HepG2 (cell line): Measurements from ENCODE around the gene KMT2A. TPM values are rescaled to one million over a fixed set of nuclear protein-coding genes. Genes with fewer than 3 reads are reported as not detected.

Experiments used
- ASH2L ChIP-seq: fragments of 300-600, 200-600 bp; sonication (generic); IDR thresholded peaks from 2 replicates; pipeline ENCODE4 v1.7.0; 2017; ENCODE audit warnings: low read depth, mild to moderate bottlenecking, moderate library complexity, mixed read lengths, low read length; ENCODE audit not compliant: insufficient read length
- KAT2B ChIP-seq: fragments of 150-350 bp; IDR thresholded peaks from 2 replicates; pipeline ENCODE4 v1.6.1; 2014; ENCODE audit warnings: low read depth, low read length, borderline replicate concordance
- KDM2A ChIP-seq: sonication (generic); formaldehyde crosslinking; IDR thresholded peaks from 2 replicates; pipeline ENCODE4 v1.4.0; 2020; ENCODE audit warnings: low read depth, missing genetic modification reagents, borderline replicate concordance
- SCMH1 ChIP-seq: sonication (generic); formaldehyde crosslinking; IDR thresholded peaks from 2 replicates; pipeline ENCODE4 v1.9.0; 2021; ENCODE audit warnings: missing genetic modification reagents, mild to moderate bottlenecking, borderline replicate concordance
- TFAP4 ChIP-seq: sonication (generic); IDR thresholded peaks from 2 replicates; pipeline ENCODE4 v1.6.1; 2016; ENCODE audit warnings: low read depth, borderline replicate concordance
- TGIF2 ChIP-seq: IDR thresholded peaks from 2 replicates; pipeline ENCODE4 v1.6.1; 2016; ENCODE audit warnings: control low read depth, missing compliant biosample characterization
- TIGD3 ChIP-seq: sonication (generic); formaldehyde crosslinking; IDR thresholded peaks from 2 replicates; pipeline ENCODE4 v1.5.1; 2020; ENCODE audit warnings: mild to moderate bottlenecking, missing genetic modification reagents, borderline replicate concordance
- XBP1 ChIP-seq: sonication (generic); formaldehyde crosslinking; IDR thresholded peaks from 2 replicates; pipeline ENCODE4 v1.5.0; 2020; ENCODE audit warnings: missing genetic modification reagents
- ZNF138 ChIP-seq: sonication (generic); formaldehyde crosslinking; IDR thresholded peaks from 2 replicates; pipeline ENCODE4 v1.5.0; 2020; ENCODE audit warnings: mild to moderate bottlenecking, low read depth, missing genetic modification reagents
- ZNF430 ChIP-seq: sonication (generic); formaldehyde crosslinking; IDR thresholded peaks from 2 replicates; pipeline ENCODE4 v1.9.0; 2021; ENCODE audit warnings: mild to moderate bottlenecking, missing genetic modification reagents
- ZNF558 ChIP-seq: sonication (generic); formaldehyde crosslinking; IDR thresholded peaks from 2 replicates; pipeline ENCODE4 v1.9.0; 2022; ENCODE audit warnings: mild to moderate bottlenecking, missing genetic modification reagents, borderline replicate concordance
- ZNF883 ChIP-seq: sonication (generic); formaldehyde crosslinking; IDR thresholded peaks from 2 replicates; pipeline ENCODE4 v1.5.1; 2020; ENCODE audit warnings: mild to moderate bottlenecking, missing genetic modification reagents; ENCODE audit errors: not compliant biosample characterization
- polyA plus RNA-seq, 8 experiments: library from polyadenylated mRNA; depleted of rRNA in 3 of 8; stranded (reverse) in 7 of 8; unstranded in 1 of 8; fragments of >200 nt; fragmentation: Illumina TruSeq in 4 of 8; extraction: Trizol in 4 of 8; gene quantifications; 2 replicates each; pipeline versions ENCODE4 v1.2.1 to v1.2.3, GENCODE V29; 2011 to 2016; ENCODE audit warnings: low read depth in 4 of 8, missing spikeins in 1 of 8, mixed read lengths in 1 of 8; ENCODE audit not compliant: insufficient read depth in 1 of 8
- total RNA-seq, 5 experiments: library from RNA; depleted of rRNA; stranded (reverse); fragments of >200 nt; fragmentation: Illumina TruSeq; extraction: Trizol; gene quantifications; 2 replicates each; pipeline ENCODE4 v1.2.3, GENCODE V29; 2016; ENCODE audit warnings: low read depth in 1 of 5
- TF ChIP-seq, protein P1 (sequence below): IDR thresholded peaks from 2 replicates; pipeline ENCODE4 v1.6.1; 2016; ENCODE audit warnings: low read depth, missing genetic modification reagents, missing compliant biosample characterization

Gene KMT2A
- total and polyA plus RNA-seq, 2 of the 13 experiments (the other 11 are each of a cell fraction or from before 2014, with no cell fraction given), result 12.4 to 20.0 TPM

GRCh38 chr11:118530683-118531596 lies 94.6 kb downstream of the KMT2A start, which contains the start of gene TMEM25 (continued):
- TF ChIP-seq ASH2L, result peak; percentile 94
- TF ChIP-seq KAT2B, result no peak
- TF ChIP-seq TIGD3 (CRISPR knock-in tag), result no peak
- TF ChIP-seq TGIF2, result no peak
- TF ChIP-seq ZNF430 (CRISPR knock-in tag), result no peak
- peak; percentile 38; the same call in 1 of the 2 replicates for TF ChIP-seq TFAP4
- TF ChIP-seq ZNF883, result peak; percentile 18
- TF ChIP-seq ZNF138 (CRISPR knock-in tag), result no peak
- TF ChIP-seq ZNF558, result 0 out of 2 replicates have a peak, but pooled peaks have one; percentile 32
- no peak for TF ChIP-seq XBP1
- TF ChIP-seq, protein P1, sequence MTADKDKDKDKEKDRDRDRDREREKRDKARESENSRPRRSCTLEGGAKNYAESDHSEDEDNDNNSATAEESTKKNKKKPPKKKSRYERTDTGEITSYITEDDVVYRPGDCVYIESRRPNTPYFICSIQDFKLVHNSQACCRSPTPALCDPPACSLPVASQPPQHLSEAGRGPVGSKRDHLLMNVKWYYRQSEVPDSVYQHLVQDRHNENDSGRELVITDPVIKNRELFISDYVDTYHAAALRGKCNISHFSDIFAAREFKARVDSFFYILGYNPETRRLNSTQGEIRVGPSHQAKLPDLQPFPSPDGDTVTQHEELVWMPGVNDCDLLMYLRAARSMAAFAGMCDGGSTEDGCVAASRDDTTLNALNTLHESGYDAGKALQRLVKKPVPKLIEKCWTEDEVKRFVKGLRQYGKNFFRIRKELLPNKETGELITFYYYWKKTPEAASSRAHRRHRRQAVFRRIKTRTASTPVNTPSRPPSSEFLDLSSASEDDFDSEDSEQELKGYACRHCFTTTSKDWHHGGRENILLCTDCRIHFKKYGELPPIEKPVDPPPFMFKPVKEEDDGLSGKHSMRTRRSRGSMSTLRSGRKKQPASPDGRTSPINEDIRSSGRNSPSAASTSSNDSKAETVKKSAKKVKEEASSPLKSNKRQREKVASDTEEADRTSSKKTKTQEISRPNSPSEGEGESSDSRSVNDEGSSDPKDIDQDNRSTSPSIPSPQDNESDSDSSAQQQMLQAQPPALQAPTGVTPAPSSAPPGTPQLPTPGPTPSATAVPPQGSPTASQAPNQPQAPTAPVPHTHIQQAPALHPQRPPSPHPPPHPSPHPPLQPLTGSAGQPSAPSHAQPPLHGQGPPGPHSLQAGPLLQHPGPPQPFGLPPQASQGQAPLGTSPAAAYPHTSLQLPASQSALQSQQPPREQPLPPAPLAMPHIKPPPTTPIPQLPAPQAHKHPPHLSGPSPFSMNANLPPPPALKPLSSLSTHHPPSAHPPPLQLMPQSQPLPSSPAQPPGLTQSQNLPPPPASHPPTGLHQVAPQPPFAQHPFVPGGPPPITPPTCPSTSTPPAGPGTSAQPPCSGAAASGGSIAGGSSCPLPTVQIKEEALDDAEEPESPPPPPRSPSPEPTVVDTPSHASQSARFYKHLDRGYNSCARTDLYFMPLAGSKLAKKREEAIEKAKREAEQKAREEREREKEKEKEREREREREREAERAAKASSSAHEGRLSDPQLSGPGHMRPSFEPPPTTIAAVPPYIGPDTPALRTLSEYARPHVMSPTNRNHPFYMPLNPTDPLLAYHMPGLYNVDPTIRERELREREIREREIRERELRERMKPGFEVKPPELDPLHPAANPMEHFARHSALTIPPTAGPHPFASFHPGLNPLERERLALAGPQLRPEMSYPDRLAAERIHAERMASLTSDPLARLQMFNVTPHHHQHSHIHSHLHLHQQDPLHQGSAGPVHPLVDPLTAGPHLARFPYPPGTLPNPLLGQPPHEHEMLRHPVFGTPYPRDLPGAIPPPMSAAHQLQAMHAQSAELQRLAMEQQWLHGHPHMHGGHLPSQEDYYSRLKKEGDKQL (CRISPR knock-in tag), result no peak
- peak; percentile 69 for TF ChIP-seq KDM2A
- no peak for TF ChIP-seq SCMH1 (CRISPR knock-in tag)
